Stimulated activated CD8-positive, alpha-beta memory T cell treated with anti-CD3 and anti-CD28 coated beads, Interleukin-12 subunit alpha, Interleukin-12 subunit beta, amount 100 ng/mL, for 1 hour (primary cell): Measurements from ENCODE around the gene FAU.
"Not testable (repeated sequence)": the region's sequence is repeated elsewhere in the genome, so short reads cannot be mapped to it uniquely, and the experiment has no call there.

Experiments
- DNase-seq: peaks from one replicate; pipeline ENCODE4 v3.0.0-alpha.2; 2020; ENCODE audit warnings: low read depth

Gene FAU

DNA sequence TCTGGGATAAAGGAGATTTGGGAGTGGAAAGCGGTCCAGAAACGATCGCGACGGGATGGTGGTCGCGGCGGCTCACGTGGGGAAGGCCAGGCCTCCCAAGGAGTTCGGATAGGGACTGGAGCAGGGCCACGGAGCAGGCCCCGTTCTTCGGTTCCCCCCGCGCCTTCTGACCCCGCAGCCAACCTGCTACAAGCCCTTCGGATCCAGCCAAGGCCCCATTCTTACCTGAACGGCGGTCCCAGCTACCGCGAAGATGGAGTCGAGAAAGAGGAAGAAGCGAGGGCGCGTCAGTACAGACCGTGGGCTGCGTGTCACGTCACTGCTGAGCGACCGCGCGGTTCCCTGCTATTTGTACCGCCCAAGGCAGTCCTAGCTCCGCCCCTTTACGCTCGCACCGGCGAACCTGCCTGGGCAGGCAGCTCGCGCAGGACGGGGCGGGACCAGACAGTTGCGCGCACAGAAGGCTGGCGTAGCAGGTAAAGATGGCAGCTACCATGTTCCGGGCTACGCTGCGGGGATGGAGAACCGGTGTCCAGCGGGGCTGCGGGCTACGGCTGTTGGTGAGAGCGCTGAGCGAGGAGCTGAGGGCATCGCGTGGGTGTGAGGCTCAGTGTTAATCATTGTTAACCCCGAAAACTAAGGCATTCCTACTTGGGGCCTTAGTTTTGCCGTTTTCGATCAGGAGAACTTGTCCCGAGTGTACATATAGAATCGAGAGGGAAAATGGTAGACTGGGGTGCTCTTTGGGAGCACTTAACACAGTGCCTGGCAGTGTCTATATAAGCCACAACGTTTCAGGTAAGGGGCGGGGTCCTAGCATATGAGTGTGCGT lies at the start of gene FAU, which contains the start of gene MRPL49:
FAU (minus strand) TSS at position 270 of the 832 bp plus-strand sequence. CDS start 321 bp downstream, outside the sequence.
MRPL49 (plus strand) TSS at position 457 of the 832 bp plus-strand sequence; CDS start at position 483, 26 bp downstream.
- DNase-seq, result peak; percentile 98

DNA sequence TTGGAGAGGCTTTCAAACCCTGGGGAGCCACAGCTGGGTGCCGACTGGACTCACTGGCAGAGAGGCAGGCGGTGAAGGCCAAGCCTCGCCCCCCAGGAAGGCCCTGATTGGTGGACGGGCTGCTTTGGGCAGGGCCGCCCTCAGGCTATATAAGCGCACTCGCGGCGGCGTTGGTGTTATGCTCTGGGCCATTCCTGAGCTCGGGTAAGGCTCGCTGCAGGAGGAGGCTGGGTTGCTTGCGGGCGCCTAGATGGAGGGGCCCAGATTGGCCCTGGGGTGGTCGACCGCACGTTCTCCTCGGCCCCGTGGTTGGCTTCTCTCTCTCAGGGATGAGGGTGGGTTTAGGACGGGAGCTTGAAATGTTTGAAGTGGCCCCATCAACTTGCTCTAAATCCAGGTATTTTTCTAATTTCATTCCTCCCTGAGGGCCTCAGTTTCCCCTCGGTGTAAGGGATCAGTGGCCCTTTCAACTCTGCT lies 48.2 kb upstream of the FAU start, which contains the start of gene SPDYC:
SPDYC (plus strand) TSS at position 176 of the 477 bp plus-strand sequence. CDS start 1,125 bp downstream, outside the sequence.
- no peak for DNase-seq

- DNase-seq, result no peak
Observed at GRCh38 chr11:65169164-65169641, 47.3 kb upstream of the FAU start.

DNA sequence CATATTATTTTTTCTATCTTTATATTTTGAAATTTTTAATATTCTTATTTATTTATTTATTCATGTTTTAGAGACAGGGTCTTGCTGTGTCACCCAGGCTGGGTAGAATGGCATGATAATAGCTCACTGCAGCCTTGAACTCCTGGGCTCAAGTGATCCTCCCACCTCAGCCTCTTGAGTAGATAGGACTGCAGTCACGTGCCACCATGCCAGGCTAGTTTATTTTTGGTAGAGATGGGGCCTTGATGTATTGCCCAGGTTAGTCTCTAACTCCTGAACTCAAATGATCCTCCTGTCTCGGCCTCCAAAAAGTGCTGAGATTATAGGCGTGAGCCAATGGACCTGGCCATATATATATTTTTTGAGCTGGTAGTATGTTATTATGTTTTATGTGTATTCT lies 45.7 kb upstream of the FAU start:
- DNase-seq, result no peak

DNA sequence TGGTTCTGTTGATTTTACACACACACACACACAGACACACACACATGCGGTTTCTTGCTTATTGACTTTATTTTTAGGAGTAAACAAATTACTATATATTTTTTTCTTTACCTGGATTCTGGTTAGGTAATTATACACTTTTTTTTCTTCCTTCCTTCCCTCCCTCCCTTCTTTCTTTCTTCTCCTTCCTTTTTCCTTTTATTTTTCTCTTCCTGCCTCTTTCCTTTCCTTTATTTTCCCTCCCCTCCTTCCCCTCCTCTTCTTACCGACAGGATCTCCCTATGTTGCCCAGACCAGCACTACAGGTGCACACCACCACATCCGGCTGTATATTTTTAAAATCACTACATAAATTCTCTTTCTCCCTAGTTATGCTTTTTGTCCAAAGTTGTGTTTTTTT lies 45.0 kb upstream of the FAU start:
- no peak for DNase-seq

DNA sequence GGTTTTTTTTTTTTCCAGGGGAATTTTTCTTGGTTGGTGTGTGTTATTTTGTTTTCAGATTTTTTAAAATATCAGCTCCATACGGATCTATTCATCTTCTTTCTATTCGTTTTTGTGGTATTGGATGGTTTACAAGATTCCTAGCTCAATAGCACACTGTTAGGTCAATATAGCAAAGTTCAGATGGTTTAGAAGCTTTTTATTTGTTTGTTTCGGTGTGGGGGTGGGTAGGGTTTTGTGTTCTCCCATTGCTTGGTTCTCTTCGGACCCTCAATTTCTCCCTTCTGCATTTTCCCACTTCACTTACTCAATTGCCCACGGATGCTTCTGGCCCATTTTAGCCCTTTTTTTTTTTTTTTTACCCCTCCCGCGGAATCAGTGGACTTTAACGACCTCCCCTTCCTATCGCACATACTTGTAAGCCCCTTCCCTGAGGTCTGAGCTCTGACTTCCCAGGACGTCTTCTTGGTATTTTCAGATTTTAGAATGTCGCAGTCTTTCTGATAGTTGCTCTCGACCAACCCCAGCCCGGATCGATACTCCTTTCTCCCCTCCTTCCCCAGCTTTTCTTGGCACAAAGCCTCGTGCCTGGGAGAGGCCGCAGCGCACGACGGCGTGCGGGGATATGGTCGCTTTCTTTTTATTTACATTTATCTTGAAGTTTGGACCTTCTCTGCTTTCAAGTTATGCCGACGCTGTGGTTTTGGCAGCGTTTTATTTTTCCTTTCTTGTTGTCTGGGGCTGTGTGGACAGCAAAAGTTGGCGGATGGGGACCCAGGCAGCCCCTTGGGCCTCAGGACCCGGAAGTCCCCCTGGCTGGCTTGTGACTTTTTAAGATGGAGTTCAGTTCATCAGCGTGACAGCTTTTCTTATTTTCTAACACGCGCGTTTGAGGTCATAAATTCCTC lies 43.7 kb upstream of the FAU start:
- DNase-seq, result no peak

- DNase-seq, result no peak
Observed at GRCh38 chr11:65163684-65164083, 41.8 kb upstream of the FAU start.

GRCh38 chr11:65160643-65161042 lies 38.7 kb upstream of the FAU start:
- DNase-seq, result no peak

DNA sequence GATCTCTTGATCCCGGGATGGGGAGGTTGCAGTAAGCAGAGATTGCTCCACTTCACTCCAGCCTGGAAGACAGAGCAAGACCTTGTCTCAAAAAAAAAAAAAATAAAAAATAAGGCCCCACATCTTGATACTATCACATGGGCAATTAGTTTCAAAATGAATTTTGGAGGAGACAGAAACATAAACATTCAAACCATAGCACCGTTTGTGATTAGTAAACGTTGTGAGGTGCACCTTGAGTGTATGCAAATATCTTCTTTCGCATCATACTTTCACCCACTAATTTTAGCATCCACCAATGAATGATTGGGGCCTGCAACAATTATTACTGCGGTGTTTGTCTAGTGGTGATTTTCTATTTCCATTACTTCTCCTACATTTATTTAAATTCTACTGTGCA lies 37.1 kb upstream of the FAU start:
- DNase-seq, result no peak

- no peak for DNase-seq
Observed at GRCh38 chr11:65157336-65157735, 35.4 kb upstream of the FAU start.

GRCh38 chr11:65156926-65157325 lies 35.0 kb upstream of the FAU start:
- no peak for DNase-seq

GRCh38 chr11:65156256-65156655 lies 34.3 kb upstream of the FAU start:
- no peak for DNase-seq

GRCh38 chr11:65152122-65152521 lies 30.2 kb upstream of the FAU start:
- no peak for DNase-seq

DNA sequence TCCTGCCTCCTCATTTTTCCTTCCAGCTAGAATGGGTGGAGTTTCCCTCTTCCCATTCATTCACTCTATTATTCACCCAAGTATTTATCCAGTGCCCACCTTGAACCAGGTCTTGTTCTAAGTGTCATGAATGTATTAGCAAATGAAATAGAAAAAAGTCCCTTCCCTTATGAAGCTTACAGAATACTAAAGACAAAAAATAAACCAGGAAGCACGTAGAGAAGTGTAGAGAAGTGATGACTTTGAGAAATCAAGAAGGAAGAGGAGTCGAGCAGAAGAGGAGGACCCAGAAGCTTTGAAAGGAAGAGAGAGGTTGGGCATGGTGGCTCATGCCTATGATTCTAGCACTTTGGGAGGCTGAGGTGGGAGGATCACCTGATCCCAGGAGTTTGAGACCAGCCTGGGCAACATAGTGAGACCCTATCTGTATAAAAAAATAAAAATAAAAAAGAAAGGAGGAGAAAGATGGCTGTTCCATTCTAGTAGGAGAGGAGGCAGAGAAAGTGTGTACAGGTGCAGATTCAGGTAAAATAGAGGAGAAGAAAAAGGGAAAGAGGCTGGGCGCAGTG lies 29.5 kb upstream of the FAU start:
- no peak for DNase-seq

GRCh38 chr11:65150509-65151299 lies 28.8 kb upstream of the FAU start:
- no peak for DNase-seq

DNA sequence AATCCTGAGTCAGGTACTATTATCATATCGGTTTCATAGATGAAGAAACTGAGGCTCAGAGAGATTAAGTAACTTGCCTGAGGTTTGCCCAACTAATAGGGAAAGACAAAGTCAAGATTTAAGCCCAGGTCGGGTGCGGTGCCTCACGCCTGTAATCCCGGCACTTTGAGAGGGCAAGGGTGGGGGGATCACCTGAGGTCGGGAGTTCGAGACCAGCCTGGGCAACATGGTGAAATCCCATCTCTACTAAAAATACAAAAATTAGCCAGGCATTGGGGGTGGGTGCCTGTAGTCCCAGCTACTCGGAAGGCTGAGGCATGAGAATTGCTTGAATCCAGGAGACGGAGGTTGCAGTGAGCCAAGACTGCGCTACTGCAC lies 28.2 kb upstream of the FAU start:
- not testable (repeated sequence) for DNase-seq

- DNase-seq, result no peak
Observed at GRCh38 chr11:65148657-65149056, 26.7 kb upstream of the FAU start.

GRCh38 chr11:65147352-65148075 lies 25.6 kb upstream of the FAU start:
- no peak for DNase-seq

- DNase-seq, result no peak
Observed at GRCh38 chr11:65141896-65142494, 20.1 kb upstream of the FAU start.

- no peak for DNase-seq
Observed at GRCh38 chr11:65136515-65137096, 14.7 kb upstream of the FAU start.
